Measurements from ENCODE around the gene ATRIP.
"Not testable (repeated sequence)": the region's sequence is repeated elsewhere in the genome, so short reads cannot be mapped to it uniquely, and the experiment has no call there.

ATRIP gene

GRCh38 chr3:48446425-48447193 lies at the start of gene ATRIP:
Gene ATRIP, plus strand, starts transcription at chr3:48446737. Its CDS starts 109 bp downstream, at chr3:48446846.
- DNase-seq = peak; percentile 80 to 85

GRCh38 chr3:48397767-48398681 lies 48.5 kb upstream of the ATRIP start:
- DNase-seq = no peak

- DNase-seq = no peak
These were observed 47.7 kb upstream of the ATRIP start for GRCh38 chr3:48398701-48399386.

- DNase-seq = no peak
These were observed 47.0 kb upstream of the ATRIP start for GRCh38 chr3:48399387-48400172.

GRCh38 chr3:48400824-48401433 lies 45.6 kb upstream of the ATRIP start:
- DNase-seq = peak; percentile 31 to 56

- DNase-seq = not testable (repeated sequence)
These were observed 45.1 kb upstream of the ATRIP start for GRCh38 chr3:48401434-48401901.

GRCh38 chr3:48402281-48402732 lies 44.2 kb upstream of the ATRIP start:
- no peak for DNase-seq

- no peak for DNase-seq
These were observed 43.6 kb upstream of the ATRIP start for GRCh38 chr3:48402907-48403306.

GRCh38 chr3:48403533-48404439 lies 42.8 kb upstream of the ATRIP start:
- DNase-seq = no peak

GRCh38 chr3:48404440-48405342 lies 41.8 kb upstream of the ATRIP start:
- DNase-seq = no peak

GRCh38 chr3:48405343-48405881 lies 41.1 kb upstream of the ATRIP start:
- no peak for DNase-seq

GRCh38 chr3:48405971-48406370 lies 40.6 kb upstream of the ATRIP start:
- no peak for DNase-seq

GRCh38 chr3:48406443-48407431 lies 39.8 kb upstream of the ATRIP start:
- DNase-seq = peak in 1 of 2 experiments; percentile 0

- DNase-seq = no peak
These were observed 38.9 kb upstream of the ATRIP start for GRCh38 chr3:48407542-48408099.

- peak in 1 of 2 experiments; percentile 0 for DNase-seq
These were observed 37.7 kb upstream of the ATRIP start for GRCh38 chr3:48408823-48409281.

- DNase-seq = peak in 1 of 2 experiments; percentile 0
These were observed 37.0 kb upstream of the ATRIP start for GRCh38 chr3:48409291-48410201.
